Measurements from ENCODE around the gene STARD9. TPM values are rescaled to one million over a fixed set of nuclear protein-coding genes. Genes with fewer than 3 reads are reported as not detected.

The STARD9 gene
- total RNA-seq, 1 donor from 2014 or later = 9.8 TPM

DNA sequence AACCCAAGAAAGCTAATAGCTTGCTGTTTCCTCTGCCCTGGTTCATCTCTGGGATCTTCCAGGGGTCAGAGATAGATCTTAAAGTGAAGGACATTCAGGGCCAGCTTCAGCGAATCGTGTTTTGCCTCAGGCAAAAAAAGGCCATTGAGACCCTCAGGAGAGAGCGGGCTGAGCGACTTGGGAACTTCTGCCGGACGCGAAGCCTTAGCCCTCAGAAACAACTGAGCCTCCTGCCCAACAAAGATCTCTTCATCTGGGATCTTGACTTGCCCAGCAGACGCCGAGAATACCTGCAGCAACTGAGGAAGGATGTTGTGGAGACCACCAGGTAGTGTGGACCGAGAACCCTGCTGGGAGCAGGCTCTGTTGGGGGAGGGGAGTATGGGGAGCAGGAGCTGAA lies 119.0 kb downstream of the STARD9 start:
- no peak for DNase-seq (ENCODE audit: low spot score)

DNA sequence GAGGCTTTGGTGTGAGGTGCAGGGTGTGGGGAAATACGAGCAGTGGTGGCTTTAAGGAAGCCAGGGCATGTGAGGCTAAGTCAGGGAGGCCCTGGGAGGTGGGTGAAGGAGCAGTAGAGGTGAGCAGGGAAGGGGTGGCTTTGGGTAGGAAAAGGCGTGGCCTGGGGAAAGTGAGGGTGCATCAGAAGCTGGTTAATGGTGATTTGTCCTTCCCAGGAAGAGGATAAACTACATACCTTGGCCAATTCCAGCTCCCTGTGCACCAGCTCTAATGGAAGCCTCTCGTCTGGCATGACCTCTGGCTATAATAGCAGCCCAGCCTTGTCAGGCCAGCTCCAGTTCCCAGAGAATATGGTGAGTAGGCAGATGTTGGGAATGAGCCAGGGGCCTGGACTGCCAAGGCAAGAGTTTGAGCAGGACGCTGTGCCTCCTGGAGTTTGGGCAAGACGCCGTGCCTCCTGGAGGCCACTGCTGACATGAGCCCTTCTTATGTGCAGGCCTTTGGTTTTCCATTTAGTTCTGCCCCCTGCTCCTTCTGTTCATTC lies 120.2 kb downstream of the STARD9 start:
- peak; percentile 15 for DNase-seq (ENCODE audit: low spot score)

DNA sequence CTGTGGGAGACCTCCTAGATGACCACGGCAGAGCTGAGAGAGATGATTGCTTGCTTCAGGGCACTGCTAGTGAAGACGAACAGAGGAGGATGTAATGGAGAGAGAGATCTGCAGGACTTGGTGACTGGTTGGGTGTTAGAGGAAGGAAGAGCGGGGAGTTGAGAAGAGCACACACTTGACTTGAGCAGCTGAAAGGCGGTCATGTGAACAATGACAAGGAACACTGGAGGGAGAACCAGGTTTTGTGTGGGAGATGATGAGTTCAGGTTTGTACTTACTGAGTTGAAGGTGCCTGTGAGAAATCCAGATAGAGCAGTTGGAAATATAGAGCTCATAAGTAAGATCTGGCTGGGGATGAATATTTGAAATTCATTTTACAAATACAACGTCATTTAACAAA lies 121.2 kb downstream of the STARD9 start:
- no peak for DNase-seq (ENCODE audit: low spot score)

DNA sequence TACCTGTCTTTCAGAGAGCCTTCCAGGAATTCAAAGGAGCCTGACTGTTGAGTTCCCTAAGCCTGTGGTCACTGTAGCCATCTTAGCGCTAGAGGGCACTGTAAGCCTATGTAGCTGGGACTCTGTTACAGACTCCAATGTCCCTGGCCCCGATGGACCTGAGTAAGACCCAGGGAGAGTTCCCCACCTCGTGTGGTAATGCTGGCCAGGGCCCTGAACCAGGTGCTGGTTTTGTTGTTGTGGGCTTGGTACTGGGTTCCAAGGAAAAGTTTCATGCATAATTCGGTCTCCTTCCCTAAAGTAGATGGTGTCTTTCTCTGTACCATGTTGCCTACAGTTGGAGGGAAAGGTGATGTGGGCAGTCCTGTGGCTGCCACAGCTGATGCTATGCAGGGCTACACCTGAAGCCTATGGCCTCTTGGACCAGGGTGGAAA lies 129.1 kb downstream of the STARD9 start:
- peak; percentile 70 for DNase-seq (ENCODE audit: low spot score)

DNA sequence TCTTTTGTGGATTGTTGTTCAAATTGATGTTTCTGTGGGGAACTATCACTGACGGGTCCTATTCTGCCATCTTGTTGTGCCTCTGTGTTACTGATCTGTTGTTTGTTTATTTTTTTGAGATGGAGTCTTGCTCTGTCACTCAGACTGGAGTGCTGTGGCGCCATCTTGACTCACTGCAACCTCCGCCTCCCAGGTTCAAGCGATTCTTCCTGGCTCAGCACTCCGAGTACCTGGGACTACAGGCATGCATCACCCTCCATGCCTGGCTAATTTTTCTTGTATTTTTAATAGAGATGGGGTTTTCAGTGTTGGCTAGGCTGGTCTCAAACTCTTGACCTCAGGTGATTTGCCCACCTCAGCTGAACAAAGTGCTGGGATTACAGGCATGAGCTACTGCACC lies 129.9 kb downstream of the STARD9 start:
- DNase-seq (ENCODE audit: low spot score) = no peak

DNA sequence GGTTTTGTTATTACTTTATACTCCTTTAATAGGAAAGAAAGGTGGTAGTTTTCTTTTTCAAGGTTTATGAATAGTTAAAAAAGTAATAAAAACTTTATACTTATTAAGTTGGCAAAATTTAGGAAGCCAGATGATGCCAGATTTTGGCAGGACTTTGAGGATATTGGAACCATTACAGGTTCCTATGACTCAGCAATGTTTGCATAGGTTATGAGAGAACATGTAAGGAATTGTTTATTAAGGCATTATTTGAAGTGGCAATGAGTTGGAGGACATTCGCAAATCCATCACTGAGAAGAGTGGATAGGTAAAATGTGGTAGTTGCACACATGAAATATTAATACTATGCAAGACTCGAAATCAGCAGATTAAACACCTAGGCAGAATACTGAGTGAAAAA lies 131.7 kb downstream of the STARD9 start:
- DNase-seq (ENCODE audit: low spot score) = no peak

DNA sequence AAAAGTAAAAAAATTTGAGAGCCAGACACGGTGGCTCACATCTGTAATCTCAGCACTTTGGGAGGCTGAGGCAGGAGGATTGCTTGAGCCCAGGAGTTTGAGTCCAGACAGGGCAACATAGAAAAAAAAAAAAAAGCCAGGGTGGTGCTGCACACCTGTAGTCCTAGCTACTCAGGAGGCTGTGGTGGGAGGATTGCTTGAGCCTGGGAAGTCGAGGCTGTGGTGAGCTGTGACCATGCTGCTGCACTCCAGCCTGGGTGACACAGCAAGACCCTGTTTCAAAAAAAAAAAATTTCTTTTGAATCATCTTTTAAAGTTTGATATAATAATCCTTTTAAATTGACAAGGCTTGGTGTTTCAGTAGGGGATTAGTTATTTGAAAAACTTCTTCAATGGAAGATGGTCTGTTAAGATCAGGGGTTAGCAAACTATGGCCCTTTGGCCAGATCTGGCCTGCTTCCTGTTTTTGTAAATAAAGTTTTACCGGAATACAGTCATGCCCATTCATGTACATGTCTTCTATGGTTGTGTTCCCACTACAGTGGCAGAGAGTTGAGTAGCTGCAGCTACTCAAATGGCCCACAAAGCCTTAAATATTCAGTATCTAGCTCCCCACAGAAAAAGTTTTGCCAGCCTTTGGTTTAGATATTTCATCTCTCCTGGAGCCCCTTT lies 132.6 kb downstream of the STARD9 start:
- DNase-seq (ENCODE audit: low spot score) = no peak

DNA sequence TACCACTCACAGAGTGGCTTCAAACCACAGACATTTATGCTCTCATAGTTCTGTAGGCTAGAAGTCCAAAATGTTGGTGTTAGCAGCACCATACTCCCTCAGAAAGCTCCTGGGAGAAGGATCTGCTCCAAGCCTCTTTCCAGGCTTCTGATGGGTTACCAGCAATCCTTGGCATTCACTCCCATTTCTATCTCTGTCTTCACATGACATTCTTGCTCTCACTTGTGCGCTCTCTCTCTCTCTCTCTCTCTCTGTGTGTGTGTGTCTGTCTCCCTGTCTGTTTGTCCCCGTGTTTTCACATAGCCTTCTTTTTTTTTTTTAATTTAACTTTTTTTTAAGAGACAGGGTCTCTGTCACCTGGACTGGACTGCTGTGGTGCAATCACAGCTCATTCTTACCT lies 135.3 kb downstream of the STARD9 start:
- no peak for DNase-seq (ENCODE audit: low spot score)

DNA sequence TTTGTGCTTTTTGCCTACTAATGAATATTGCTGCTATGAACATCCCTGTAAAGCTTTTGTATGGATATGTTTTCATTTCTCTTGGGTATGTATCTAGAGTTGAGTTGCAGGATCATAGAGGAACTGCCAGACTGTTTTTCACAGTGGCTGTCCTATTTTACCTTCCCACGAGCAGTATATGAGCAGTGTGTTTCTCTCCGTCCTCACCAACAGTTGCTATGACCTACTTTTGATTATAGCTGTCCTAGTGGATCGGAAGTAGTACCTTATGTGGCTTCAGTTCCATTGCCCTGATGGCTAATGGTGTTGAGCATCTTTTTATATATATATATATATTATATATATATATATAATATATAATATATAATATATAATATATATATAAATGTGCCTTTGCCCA lies 136.3 kb downstream of the STARD9 start:
- no peak for DNase-seq (ENCODE audit: low spot score)

GRCh38 chr15:42712584-42712983 lies 137.2 kb downstream of the STARD9 start:
- DNase-seq (ENCODE audit: low spot score) = no peak

DNA sequence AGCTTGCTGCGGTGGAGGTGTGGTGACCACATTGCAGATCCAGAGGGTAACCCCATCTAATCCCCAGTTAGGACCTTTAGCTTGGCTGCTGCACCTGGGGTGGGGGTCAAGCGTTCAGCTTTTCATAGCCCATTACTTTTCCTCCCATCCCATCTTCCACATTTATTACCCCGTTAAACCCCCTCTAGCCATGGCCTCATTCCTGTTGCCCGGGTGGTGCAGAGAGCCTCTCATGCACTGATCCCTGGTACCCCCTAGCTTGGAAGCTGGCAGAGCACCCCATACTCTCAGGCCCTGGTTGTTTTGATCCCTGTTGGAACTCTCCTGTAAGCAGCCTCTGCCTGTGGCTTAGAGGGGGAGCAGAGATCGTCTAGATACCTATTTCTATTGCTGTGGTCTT lies 140.7 kb downstream of the STARD9 start:
- DNase-seq (ENCODE audit: low spot score) = no peak

GRCh38 chr15:42716626-42717025 lies 141.2 kb downstream of the STARD9 start:
- no peak for DNase-seq (ENCODE audit: low spot score)

DNA sequence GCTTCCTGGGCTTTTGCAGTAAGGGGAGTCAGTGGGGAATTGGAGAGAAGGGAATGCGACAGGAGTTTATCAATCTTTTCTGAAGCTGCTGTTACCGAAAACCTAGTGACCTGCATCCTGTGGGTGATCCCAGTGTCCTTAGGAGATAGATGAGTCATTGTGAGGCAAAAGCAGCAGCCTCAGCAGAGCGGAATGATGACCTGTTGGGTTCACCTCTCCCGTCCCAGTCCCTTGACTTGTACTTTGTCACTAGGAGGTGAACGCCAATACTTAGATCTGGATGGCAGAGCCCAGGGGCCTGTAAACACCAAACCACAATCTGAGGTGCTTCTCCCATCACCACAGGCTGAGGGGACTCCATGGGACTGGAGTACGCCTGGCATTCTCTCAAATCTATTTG lies 143.6 kb downstream of the STARD9 start:
- no peak for DNase-seq (ENCODE audit: low spot score)

DNA sequence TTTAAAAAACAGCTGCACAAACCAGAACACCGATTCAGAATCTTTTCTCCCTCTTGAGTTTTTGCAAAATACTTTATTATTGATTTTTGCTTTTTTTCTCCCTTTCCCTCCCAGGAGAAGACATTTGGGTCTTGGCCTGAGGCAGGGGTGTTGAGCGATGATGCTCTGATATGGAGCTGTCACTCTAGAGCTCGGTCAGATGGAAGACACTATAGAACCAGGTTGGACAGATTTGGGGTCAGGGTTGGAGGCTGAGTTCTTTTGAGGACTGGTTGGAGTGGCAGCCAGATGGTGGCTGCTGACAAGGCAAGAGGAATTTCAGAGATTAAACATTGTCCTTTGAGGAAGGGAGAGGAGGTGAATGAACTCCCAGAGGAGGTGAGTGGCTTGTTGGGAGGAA lies 144.7 kb downstream of the STARD9 start:
- no peak for DNase-seq (ENCODE audit: low spot score)

GRCh38 chr15:42721016-42721415 lies 145.6 kb downstream of the STARD9 start:
- no peak for DNase-seq (ENCODE audit: low spot score)

DNA sequence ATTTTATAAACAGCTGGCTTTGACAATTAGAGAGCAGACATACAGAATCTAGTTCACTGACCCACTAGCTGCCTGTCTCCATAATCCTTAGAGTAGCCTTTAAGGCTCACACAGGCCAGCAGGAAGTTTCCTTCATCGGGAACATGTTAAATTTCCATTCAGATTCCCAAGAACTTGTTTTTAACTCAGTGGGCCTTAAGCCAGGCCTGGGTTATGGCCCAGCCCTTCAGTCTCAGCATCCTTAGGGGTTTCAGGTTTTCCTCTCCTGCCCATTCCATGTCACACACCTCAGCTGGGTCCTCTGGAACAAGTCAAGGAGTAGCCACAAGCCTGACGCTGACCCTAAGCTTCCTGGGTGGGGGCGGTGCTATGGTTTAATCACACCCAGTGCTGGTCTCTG lies 146.5 kb downstream of the STARD9 start:
- DNase-seq (ENCODE audit: low spot score) = no peak

DNA sequence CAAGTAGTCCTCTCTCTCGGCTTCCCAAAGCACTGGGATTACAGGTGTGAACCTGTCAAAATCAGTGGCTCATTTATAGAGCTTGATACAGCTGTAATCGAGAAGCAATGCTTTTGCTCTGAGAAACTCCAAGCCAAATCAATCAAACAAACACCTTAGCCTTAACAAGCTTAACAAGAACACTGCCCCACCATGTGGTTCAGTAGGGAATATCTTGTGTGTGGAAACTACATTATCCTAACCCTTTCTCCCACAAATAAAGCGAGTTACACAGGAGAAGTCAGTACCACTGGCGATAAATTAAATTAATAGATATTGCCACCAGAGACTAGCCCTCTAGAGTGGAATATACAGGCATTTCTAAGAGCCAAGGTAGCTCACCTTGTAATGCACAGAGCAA lies 147.7 kb downstream of the STARD9 start:
- no peak for DNase-seq (ENCODE audit: low spot score)

DNA sequence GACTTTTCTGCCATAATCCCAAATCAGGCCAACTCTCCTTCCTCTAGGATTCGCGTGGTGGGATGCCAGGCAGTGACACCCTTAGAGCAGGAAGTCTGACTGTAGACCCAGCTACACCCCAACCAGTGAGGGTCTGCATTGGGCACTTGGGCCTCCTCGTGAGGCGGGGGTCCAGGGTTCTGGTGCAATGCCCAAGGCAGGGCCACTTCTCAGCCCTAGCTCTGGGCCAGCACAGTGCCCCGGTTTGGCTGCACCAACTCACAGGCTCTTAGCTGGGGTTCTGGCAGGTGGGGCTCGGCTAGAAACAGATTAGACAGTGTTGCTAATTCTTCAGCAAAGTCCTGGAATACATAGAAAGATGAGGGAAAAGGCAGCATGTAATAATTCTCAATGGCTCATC lies 148.9 kb downstream of the STARD9 start:
- DNase-seq (ENCODE audit: low spot score) = no peak

GRCh38 chr15:42725331-42725903 lies 150.0 kb downstream of the STARD9 start:
- DNase-seq (ENCODE audit: low spot score) = no peak

GRCh38 chr15:42726114-42726513 lies 150.7 kb downstream of the STARD9 start:
- DNase-seq (ENCODE audit: low spot score) = no peak

GRCh38 chr15:42727750-42728381 lies 152.5 kb downstream of the STARD9 start:
- no peak for DNase-seq (ENCODE audit: low spot score)

- no peak for DNase-seq (ENCODE audit: low spot score)
Measured at GRCh38 chr15:42728560-42728959, 153.2 kb downstream of the STARD9 start.

- DNase-seq (ENCODE audit: low spot score) = no peak
Measured at GRCh38 chr15:42728972-42729371, 153.6 kb downstream of the STARD9 start.
